Fibroblast of lung (primary cell): Measurements from ENCODE around the gene UBA3. TPM values are rescaled to one million over a fixed set of nuclear protein-coding genes. Genes with fewer than 3 reads are reported as not detected.

ENCODE experiments used
- DNase-seq, 2 donors: peaks; one replicate each; pipeline versions ENCODE4 v3.0.0 to v3.0.0-alpha.2; 2010; ENCODE audit warnings: low read depth in 2 of 2
- H2AFZ ChIP-seq: 2 replicates; pipeline ENCODE4 v1.5.1; 2012; ENCODE audit warnings: low read length, control low read depth, inconsistent platforms
- H3K27ac ChIP-seq: 2 replicates; pipeline ENCODE4 v1.5.1; 2011; ENCODE audit warnings: low read length, control low read depth; ENCODE audit not compliant: insufficient read depth
- H3K27me3 ChIP-seq: 2 replicates; pipeline ENCODE4 v1.5.1; 2011; ENCODE audit warnings: mild to moderate bottlenecking, low read length; ENCODE audit not compliant: control insufficient read depth, insufficient read depth
- H3K36me3 ChIP-seq: 2 replicates; pipeline ENCODE4 v1.5.1; 2011; ENCODE audit warnings: low read length; ENCODE audit not compliant: control insufficient read depth, insufficient read depth
- H3K4me1 ChIP-seq: 2 replicates; pipeline ENCODE4 v1.5.1; 2011; ENCODE audit warnings: low read length; ENCODE audit not compliant: control insufficient read depth, insufficient read depth; ENCODE audit errors: extremely low read depth
- H3K4me2 ChIP-seq: 2 replicates; pipeline ENCODE4 v1.5.1; 2011; ENCODE audit warnings: low read length, control low read depth; ENCODE audit not compliant: insufficient read depth; ENCODE audit errors: extremely low read depth
- H3K4me3 ChIP-seq, 4 experiments: fragments of 200-600 bp in 1 of 4; sonication (generic) in 1 of 4; replicated peaks in 1 of 4; 2 replicates each; pipeline ENCODE4 v1.5.1; 2011 to 2016; ENCODE audit warnings: low read length in 4 of 4, low read depth in 3 of 4, mild to moderate bottlenecking in 3 of 4, control low read depth in 2 of 4, inconsistent platforms in 1 of 4, mixed read lengths in 1 of 4; ENCODE audit not compliant: insufficient read depth in 1 of 4; ENCODE audit errors: control extremely low read depth in 1 of 4
- H3K79me2 ChIP-seq: 2 replicates; pipeline ENCODE4 v1.5.1; 2012; ENCODE audit warnings: mild to moderate bottlenecking, low read length, inconsistent platforms; ENCODE audit not compliant: control insufficient read depth, insufficient read depth
- H3K9ac ChIP-seq: 2 replicates; pipeline ENCODE4 v1.5.1; 2011; ENCODE audit warnings: mild to moderate bottlenecking, low read length, control low read depth; ENCODE audit not compliant: insufficient read depth
- H3K9me3 ChIP-seq: 2 replicates; pipeline ENCODE4 v1.5.1; 2012; ENCODE audit warnings: low read depth, low read length; ENCODE audit not compliant: control insufficient read depth, insufficient read depth
- H4K20me1 ChIP-seq: 2 replicates; pipeline ENCODE4 v1.5.1; 2011; ENCODE audit warnings: low read length; ENCODE audit not compliant: control insufficient read depth, insufficient read depth; ENCODE audit errors: extremely low read depth
- CTCF ChIP-seq, 2 donors: IDR thresholded peaks in 1 of 2; conservative IDR thresholded peaks in 1 of 2; 1 replicate in 1 of 2; 2 replicates in 1 of 2; pipeline ENCODE4 v1.5.1; 2011 to 2012; ENCODE audit warnings: low read length in 2 of 2, control low read depth in 1 of 2, inconsistent platforms in 1 of 2, low read depth in 1 of 2, mild to moderate bottlenecking in 1 of 2
- EZH2 ChIP-seq: IDR thresholded peaks from 2 replicates; pipeline ENCODE4 v1.5.1; 2012; ENCODE audit warnings: low read length, control low read depth, mild to moderate bottlenecking; ENCODE audit errors: missing control alignments
- polyA plus RNA-seq, 2 donors: library from polyadenylated mRNA; depleted of rRNA in 1 of 2; stranded (reverse) in 1 of 2; unstranded in 1 of 2; fragments of >200 nt; gene quantifications; 2 replicates each; pipeline ENCODE4 v1.2.1, GENCODE V29; 2011 to 2012; ENCODE audit warnings: missing spikeins in 1 of 2
- total RNA-seq: library from RNA; depleted of rRNA; stranded (reverse); fragments of >200 nt; gene quantifications from 2 replicates; pipeline ENCODE4 v1.2.1, GENCODE V29; 2014

UBA3 gene
- total and polyA plus RNA-seq, 2 donors (not counting 1 experiment from before 2014, with no cell fraction given) = 93.3 to 95.4 TPM

GRCh38 chr3:69121950-69122349 lies 41.8 kb upstream of the UBA3 start:
- H3K36me3 ChIP-seq = no peaks in the 10 kb centered on the region
- H3K4me2 ChIP-seq = peak overlapping the region; percentile 36
- TF ChIP-seq CTCF (conservative IDR thresholded peaks at IDR 0.05 in 1 of 2, IDR thresholded peaks at IDR 0.05 in 1 of 2; ENCODE audit: low read depth in 1 of 2, low read length in 2 of 2) (no peak), EZH2 (no peak)
- no peaks in the 10 kb centered on the region for H4K20me1 ChIP-seq
- no peak for DNase-seq
- H3K9ac ChIP-seq = no peak overlapping the region
- no peak overlapping the region for H3K4me3 ChIP-seq
- no peaks in the 10 kb centered on the region for H3K79me2 ChIP-seq
- H3K27me3 ChIP-seq = no peaks in the 10 kb centered on the region
- no peak overlapping the region for H2AFZ ChIP-seq
- no peak overlapping the region for H3K27ac ChIP-seq
- H3K9me3 ChIP-seq = no peaks in the 10 kb centered on the region
- peaks cover 2% of the 10 kb centered on the region for H3K4me1 ChIP-seq

- H3K36me3 ChIP-seq = no peaks in the 10 kb centered on the region
- no peak overlapping the region for H3K4me3 ChIP-seq
- H3K79me2 ChIP-seq = no peaks in the 10 kb centered on the region
- H3K27ac ChIP-seq = no peak overlapping the region
- no peaks in the 10 kb centered on the region for H3K9me3 ChIP-seq
- H3K4me1 ChIP-seq = peaks cover 2% of the 10 kb centered on the region
- no peak overlapping the region for H3K4me2 ChIP-seq
- H2AFZ ChIP-seq = no peak overlapping the region
- TF ChIP-seq CTCF (conservative IDR thresholded peaks at IDR 0.05 in 1 of 2, IDR thresholded peaks at IDR 0.05 in 1 of 2; ENCODE audit: low read depth in 1 of 2, low read length in 2 of 2) (no peak), EZH2 (no peak)
- DNase-seq = no peak
- no peaks in the 10 kb centered on the region for H3K27me3 ChIP-seq
- no peak overlapping the region for H3K9ac ChIP-seq
- no peaks in the 10 kb centered on the region for H4K20me1 ChIP-seq
Observed at GRCh38 chr3:69121513-69121912, 41.3 kb upstream of the UBA3 start.

- Histone ChIP-seq H3K36me3 (no peaks in the 10 kb centered on the region), H3K27ac (no peak overlapping the region), H3K27me3 (no peaks in the 10 kb centered on the region), H3K4me1 (peaks cover 6% of the 10 kb centered on the region), H4K20me1 (no peaks in the 10 kb centered on the region), H2AFZ (no peak overlapping the region), H3K9ac (no peak overlapping the region), H3K79me2 (no peaks in the 10 kb centered on the region), H3K9me3 (no peaks in the 10 kb centered on the region), H3K4me3 (no peak overlapping the region), H3K4me2 (no peak overlapping the region)
- TF ChIP-seq CTCF (conservative IDR thresholded peaks at IDR 0.05 in 1 of 2, IDR thresholded peaks at IDR 0.05 in 1 of 2; ENCODE audit: low read depth in 1 of 2, low read length in 2 of 2) = peak; percentile 99
- no peak for TF ChIP-seq EZH2
- DNase-seq = peak; percentile 62 to 84
Observed at GRCh38 chr3:69120879-69121464, 40.8 kb upstream of the UBA3 start.
